Left renal pelvis (tissue), 4 donors: ENCODE data around the gene CANX. TPM values are rescaled to one million over a fixed set of nuclear protein-coding genes. Genes with fewer than 3 reads are reported as not detected.
"Not testable (repeated sequence)": the region's sequence is repeated elsewhere in the genome, so short reads cannot be mapped to it uniquely, and the experiment has no call there.

Experiments used
- DNase-seq, 4 donors: peaks; one replicate each; pipeline ENCODE4 v3.0.0-alpha.2; 2013; ENCODE audit warnings: low read depth in 4 of 4, low spot score in 3 of 4
- polyA plus RNA-seq, 4 donors: library from polyadenylated mRNA; unstranded; fragments of 120-200 nt; gene quantifications; one replicate each; pipeline ENCODE4 v1.2.1, GENCODE V29; 2013; ENCODE audit not compliant: insufficient read length in 4 of 4

CANX gene, protein sequence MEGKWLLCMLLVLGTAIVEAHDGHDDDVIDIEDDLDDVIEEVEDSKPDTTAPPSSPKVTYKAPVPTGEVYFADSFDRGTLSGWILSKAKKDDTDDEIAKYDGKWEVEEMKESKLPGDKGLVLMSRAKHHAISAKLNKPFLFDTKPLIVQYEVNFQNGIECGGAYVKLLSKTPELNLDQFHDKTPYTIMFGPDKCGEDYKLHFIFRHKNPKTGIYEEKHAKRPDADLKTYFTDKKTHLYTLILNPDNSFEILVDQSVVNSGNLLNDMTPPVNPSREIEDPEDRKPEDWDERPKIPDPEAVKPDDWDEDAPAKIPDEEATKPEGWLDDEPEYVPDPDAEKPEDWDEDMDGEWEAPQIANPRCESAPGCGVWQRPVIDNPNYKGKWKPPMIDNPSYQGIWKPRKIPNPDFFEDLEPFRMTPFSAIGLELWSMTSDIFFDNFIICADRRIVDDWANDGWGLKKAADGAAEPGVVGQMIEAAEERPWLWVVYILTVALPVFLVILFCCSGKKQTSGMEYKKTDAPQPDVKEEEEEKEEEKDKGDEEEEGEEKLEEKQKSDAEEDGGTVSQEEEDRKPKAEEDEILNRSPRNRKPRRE
- polyA plus RNA-seq: 100 to 1,000 TPM; 384 to 691 (median 559) TPM

DNA sequence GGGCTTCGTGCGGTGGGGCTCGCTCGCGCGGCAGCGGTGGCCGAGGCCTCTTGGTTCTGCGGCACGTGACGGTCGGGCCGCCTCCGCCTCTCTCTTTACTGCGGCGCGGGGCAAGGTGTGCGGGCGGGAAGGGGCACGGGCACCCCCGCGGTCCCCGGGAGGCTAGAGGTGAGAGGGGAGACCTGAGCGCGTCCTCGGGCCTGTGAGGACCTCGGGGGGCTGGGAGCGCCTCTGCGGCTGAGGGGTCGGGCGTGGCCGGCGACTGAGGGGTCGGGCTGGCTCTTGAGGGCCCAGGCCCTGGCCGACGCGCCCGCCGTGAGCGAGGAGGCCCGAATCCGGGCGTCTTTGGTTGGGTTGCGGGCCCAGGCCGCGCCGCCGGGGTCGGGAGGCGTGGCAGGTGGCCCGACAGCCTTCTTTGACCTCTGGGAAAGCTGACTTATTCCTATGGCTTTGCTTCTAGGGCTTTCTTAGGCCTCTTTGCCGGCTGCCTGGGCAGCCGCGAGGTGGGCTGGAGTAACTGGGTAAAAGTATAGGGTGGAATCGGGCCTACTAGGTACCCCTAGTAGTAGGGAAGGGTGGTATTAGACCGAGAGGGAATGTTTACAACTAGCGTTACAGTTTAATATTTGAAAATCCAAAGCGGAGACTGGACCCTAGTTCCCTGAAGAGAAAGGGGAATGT, at the start of gene CANX:
TSS of gene CANX (plus strand) at position 33 of the 681 bp plus-strand sequence. CDS start 6,715 bp downstream, outside the sequence.
- peak in 1 of 4 donors; percentile 29 for DNase-seq

DNA sequence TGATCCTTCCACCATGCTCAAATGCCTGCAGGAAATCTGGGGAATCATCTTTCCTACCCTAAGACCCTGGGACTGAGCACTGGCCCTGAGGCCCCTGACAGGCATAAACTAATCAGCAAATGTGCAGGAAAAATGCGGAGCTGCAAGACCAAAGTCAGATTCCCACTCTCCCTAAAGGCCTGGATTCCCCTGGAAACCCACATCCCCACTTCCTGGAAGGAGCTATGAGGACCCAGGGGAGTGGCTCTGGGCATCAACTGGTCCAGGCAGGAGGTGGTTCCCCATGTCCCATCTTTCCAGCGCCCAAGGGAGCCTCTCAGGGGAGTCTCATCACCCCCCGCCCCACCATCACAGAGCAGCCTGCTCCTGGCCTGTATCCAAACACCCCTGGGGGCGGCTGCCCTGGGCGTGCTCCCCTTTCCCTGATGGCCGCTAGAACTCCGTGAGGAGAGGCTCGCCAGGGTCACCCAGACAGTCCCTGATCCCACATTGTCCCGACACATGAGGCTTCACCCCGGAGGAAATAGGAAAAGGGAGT, 49.5 kb upstream of the CANX start:
- not testable (repeated sequence) for DNase-seq

DNA sequence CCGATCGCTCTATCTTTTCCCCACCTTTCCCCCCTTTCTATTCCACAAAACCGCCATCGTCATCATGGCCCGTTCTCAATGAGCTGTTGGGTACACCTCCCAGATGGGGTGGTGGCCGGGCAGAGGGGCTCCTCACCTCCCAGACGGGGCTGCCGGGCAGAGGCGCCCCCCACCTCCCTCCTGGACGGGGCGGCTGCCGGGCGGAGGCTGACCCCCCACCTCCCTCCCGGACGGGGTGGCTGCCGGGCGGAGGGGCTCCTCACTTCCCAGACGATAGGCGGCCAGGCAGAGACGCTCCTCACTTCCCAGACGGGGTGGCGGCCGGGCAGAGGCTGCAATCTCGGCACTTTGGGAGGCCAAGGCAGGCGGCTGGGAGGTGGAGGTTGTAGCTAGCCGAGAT, 48.5 kb upstream of the CANX start:
- DNase-seq: not testable (repeated sequence)

DNA sequence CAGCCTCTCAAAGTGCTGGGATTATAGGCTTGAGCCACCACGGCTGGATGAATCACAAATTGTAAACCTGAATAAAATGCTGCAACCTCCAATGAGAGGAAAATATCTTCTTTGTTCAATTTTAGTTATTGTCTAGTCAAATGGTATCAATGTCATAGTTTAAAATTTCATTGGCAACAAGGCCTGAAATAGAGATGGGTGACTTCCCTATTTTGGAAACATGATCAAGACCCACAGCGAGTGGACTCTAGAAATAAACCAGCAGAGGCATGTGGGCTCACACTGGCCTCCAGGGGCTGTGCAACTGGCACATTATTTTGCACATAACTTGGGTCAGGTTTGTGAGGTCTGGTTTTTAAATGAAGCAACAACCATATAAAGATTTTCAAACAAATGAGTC, 45.6 kb upstream of the CANX start:
- not testable (repeated sequence) for DNase-seq

DNA sequence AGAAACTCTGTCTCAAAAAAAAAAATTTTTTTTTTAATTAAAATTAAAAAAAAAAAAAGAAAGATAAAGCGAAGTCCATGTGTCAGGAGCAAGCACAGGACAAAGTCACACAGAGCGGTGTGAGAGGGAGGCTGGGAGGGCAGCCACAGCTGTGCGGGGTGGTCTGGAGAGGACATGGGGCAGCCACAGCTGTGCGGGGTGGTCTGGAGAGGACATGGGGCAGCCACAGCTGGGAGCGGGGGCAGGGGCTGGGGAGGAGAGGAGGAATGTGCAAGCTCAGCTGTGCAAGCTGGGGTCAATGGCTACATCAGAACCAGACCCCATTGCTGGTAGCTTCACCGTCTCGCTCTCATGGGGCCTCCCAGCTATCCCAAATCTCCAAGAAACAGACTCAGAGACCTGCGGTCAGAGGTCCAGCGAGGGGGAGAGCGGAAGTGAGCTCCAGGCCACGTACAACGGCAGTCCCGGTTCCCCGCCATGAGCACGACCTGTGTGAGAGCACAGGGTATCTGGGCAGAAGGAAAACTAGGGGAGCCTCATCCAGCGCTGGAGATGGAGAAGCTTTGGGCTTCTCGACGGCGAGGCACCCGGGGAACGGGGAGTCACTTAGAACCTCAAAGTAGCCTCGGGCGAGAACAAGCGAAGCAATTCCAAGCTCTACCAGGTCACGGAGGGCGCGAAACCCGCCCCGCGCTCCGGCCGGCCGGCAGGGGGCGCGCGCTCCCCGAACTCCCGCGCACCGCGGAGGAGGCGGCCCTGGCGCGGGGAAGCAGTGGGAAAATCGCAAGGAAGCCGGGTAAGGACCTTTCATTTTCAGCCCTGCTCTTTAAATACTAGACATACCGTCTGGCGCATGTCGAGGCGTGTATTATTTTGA, 41.2 kb upstream of the CANX start:
- DNase-seq: not testable (repeated sequence)

DNA sequence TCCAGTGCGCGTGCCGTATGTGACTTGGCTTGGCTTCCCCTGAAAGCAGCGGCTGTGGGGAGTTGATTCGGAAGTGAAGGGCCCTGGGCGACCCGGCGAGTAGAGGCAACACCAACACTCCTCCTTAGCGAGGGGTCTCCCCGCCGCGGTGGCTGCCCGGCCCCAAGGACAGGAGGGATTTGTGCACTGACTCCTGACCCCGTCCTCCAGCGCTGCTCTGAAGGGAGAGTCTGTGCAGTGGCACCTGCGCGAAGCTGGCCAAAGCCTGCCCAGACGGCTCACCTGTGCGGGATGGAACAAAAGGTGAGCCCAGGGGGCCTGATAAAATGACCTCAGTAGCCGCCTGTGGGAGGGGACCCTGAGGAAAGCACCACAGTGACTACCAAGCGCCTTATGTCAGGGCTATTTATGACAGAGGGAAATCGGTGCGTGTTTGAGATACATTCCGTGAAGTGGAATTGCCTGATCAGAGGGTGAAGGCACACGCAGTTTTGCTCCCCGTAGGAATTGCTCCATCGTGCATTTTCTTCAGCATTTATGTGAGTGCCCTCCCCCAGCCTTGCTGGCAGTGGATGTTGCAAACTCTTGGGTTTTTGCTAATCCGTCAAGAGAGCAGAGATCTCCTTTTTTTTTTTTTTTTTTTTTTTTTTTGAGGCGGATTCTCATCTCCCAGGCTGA, 40.4 kb upstream of the CANX start:
- DNase-seq: not testable (repeated sequence)

DNA sequence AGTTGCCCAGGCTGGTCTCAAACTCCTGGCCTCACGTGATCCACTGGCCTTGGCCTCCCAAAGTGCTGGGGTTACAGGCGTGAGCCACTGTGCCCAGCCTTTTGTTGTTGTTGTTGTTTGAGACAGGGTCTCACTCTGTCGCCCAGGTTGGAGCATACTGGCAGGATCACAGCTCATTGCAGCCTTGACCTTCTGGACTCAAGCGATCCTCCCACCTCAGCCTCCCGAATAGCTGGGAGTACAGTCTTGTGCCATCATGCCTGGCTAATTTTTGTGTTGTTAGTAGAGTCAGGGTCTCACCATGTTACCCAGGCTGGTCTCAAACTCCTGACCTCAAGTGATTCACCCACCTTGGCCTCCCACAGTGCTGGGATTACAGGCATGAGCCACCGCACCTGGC, 37.1 kb upstream of the CANX start:
- DNase-seq: not testable (repeated sequence)

DNA sequence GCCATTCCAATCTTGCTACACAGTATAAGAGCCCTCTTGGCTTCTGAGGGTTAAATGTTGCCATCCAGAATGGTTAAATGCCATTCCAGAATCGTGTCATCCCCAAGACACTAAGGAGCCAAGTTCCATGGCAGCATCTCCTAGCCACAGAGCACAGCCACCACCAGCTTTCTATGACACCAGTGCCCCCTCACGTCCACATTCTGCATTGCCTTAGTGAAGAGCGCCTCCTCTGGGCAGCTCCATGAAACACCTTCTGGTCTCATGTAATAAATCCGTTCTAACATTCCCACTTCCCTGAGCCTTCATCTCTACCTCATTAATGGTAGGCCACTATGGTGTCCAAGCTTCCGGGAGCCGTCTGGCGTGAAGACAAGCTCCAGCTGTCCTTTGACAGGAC, 30.4 kb upstream of the CANX start:
- DNase-seq: peak in 1 of 4 donors; percentile 39

DNA sequence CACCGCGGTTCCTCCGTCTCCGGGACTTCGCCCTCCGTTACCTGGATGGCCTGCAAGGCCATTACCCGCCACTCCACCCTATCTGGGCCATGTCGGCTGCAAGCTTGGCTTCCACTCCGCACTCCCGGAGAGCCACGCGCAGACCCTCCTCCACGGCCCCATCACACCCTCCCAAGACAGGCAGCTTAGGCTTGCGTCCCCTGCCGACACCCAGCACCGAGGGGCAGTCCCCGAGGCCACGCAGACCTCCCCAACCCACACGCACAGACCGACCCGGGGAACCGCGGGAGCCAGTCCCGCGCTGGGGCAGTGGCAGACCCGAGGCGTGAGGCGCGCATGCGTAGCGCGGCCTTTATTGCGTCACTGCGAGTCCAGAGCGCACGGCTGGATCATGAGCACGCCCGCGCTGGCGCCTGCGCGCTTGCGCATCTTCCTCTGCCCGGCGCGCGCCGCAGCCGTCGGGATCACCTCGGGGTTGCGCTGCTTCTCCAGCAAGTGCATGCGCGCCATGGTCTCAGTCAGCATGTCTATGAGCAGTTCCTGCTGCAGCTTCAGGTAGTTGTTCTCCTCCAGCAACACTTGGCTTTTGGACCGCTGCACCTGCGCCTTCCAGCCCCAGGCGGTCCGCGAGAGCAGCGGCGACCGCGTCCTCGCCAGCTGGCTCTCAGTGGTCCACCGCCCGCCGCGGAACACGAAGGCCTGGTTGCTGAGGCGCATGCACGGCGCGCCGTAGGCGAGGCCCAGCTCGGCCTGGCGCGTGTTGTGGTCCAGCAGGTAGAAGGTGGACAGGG, 20.3 kb upstream of the CANX start:
- DNase-seq: peak; percentile 92 to 93 (median 92)

DNA sequence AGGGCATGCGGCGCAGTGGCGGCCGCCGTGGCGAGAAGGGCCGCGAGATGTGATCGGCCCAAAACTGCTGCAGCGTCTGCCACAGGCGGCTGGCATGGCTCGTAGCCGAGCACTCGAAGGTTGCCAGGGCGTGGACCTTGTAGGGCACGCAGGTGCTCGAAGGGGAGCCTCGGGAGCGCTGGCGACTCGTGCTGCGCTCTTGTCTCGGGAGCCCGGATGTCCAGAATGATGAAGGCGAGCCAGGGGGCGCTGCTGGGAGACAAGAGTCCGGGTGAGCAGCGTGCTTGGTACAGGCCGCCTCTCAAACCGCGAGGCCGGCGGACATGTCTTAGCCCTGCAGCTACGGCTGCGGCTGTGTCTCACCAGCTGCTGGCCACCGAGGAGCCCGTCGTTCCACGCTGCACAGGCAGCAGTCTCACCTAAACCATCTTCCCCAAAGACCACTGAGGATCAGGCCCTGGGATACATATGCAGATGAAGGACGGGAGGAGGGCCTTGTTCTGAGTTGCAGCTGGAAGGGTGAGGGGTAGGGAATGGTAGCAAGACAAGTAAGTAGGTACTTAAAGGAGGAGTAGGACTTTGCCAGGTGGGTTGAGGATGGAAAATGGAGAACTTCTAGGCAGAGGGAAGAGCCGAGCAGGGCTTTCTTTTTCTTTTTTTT, 19.6 kb upstream of the CANX start:
- DNase-seq: peak in 2 of 4 donors; percentile 66 to 71

DNA sequence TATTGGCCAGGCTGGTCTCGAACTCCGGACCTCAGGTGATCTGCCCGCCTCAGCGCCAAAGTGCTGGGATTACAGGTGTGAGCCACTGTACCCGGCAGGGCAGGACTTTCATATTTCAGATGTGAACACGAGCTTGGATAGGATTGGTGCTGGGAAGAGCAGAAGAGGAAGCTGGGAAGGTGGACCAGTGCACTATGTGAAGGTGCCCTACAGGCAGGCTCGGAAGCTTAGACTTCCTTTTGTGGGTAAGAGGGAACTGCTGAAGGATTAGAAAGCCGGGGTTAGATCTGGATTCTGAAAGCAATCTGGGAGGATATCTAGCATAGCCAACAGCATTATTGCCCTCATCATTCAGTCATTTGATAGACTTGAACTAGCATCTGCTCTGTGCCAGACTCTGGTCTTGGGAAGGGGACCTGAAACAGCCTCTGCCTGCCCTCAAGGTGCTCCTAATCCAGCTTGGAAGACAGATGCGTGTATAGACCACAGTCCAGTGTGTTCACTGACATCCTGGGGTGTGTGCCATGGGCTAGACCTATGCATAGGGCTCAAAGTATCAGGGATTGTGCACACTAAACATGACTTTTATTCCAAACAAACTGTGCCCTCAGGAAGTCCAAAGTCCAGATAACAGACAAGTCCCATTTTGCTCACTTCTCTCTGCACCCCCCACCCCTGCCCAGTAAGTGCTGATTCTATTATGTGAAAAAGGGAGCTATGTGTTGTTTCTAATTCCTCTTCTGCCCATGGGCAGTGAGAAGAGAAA, 18.6 kb upstream of the CANX start:
- no peak for DNase-seq

DNA sequence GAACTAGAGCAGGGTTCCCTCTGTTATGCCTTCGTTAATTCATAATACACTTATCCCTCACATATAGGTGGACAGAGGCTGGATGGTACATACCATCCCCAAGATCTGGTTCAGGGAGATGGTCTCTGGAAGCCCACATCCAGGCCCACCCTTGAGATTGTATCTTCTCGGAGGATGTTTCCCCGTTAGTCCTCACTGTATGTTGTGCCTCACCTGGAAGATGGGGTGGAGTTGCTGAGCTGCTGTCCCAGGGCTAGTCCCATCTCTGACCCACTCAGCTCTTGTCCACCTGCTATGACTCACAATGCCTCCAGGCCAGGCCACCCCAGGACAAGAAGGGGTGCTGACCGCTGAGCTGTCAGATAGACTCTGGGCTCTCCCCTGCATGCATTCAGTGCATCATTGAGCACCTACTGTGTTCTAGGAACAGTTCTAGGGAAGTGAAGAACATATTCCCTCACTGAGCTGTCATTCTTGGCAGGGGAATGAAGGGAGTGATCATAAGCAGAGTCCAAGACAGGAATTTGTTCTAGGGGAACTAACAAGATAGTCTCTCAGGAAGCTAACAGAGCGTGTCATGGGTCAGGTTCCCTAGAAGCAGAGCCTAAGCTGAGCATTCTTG, 17.9 kb upstream of the CANX start, which contains the start of gene CBY3:
TSS of gene CBY3 (minus strand) at position 255 of the 622 bp plus-strand sequence. CDS start at position 139, 116 bp downstream.
- DNase-seq: no peak

DNA sequence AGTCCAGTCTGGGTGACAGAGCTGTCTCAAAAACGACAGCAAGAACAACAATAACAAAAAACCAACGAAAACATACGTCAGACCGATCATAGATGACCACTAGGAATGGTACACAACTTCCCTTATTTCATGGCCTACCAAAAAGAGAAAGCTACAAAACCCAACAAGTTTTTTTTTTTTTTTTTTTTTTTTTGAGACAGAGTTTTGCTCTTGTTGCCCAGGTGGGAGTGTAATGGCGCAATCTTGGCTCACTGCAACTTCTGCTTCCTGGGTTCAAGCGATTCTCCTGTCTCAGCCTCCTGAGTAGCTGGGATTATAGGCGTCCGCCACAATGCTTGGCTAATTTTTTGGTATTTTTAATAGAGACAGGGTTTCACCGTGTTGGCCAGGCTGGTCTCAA, 9.6 kb upstream of the CANX start:
- DNase-seq: not testable (repeated sequence)

DNA sequence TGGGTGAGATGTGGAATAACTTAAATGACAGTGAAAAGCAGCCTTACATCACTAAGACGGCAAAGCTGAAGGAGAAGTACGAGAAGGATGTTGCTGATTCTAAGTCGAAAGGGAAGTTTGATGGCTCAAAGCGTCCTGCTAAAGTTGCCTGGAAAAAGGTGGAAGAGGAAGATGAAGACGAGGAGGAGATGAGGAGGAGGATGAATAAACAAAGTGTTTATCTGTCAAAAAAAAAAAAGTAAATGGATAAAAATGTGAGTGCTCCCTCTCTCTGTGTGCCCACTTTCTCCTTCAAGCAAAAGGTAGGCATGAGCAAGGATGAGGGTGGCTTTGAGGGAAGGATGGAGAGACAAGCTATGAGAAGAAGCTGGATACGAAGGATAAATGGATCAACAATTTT, 4.2 kb upstream of the CANX start:
- no peak for DNase-seq

DNA sequence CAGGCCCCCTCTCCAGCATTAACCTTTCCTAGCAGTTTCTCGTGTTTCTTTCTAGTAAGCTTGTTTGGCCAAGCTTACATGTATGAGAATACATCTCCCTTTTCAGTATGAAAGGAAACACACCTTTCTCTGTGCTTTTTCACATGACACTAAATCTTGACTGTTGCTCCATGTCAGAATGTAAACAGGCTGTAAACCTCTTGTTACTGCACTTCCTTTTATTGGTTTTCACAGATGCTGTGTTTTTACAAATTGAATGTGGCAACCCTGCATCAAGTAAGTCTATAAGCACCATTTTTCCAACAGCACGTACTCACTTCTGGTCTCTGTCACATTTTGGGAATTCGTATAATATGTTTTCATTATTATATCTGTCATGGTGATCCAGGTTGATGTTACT, 2.2 kb upstream of the CANX start:
- no peak for DNase-seq

DNA sequence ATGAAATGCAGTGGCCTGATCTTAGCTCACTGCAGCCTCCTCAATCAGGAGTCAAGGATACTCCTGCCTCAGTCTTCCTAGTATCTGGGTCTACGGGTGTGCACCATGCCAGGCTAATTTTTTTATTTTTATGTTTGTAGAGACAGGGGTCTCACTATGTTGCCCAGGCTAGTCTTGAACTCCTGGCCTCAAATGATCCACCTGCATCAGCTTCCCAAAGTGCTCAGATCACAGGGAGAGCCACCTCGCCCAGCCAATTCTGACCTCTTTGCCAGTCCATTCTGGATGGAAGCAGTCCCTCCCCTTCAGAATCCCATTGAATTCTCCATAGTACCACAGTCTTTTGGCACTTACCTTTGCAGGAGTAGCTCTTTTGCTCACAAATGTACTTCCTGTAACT, 1.7 kb upstream of the CANX start:
- DNase-seq: no peak

DNA sequence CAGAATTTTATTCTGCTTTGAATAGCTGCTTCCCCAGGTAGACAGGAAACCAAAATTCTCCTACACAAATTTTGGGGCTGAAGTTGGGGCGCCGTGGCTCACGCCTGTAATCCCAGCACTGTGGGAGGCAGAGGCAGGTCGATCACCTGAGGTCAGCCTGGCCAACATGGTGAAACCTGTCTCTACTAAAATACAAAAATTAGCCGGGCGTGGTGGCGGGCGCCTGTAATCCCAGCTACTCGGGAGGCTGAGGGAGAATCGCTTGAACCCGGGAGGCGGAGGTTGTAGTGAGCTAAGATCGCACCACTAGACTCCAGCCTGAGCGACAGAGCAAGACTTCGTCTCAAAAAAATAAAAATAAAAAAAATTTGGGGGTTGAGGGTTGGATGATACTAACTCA, 1.2 kb upstream of the CANX start:
- not testable (repeated sequence) for DNase-seq
